ENCODE data around the gene SH3RF2.

DNA sequence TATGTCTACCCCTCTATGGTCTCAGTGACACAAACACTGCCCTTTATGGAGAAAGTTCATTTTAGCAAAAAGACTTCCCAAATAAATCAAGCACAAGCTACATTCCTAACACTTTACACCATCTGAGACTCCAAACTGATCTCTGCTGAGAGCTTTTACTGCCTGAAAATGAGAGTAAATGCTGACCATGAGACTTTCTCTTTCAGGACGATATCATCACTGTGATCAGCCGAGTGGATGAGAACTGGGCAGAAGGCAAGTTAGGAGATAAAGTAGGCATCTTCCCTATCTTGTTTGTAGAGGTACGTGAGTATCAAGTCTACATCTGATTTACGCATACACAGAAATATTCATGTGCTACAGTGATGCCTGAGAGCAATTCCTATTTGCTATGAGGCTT, 67.5 kb downstream of the SH3RF2 start:
- TF ChIP-seq, protein P1, sequence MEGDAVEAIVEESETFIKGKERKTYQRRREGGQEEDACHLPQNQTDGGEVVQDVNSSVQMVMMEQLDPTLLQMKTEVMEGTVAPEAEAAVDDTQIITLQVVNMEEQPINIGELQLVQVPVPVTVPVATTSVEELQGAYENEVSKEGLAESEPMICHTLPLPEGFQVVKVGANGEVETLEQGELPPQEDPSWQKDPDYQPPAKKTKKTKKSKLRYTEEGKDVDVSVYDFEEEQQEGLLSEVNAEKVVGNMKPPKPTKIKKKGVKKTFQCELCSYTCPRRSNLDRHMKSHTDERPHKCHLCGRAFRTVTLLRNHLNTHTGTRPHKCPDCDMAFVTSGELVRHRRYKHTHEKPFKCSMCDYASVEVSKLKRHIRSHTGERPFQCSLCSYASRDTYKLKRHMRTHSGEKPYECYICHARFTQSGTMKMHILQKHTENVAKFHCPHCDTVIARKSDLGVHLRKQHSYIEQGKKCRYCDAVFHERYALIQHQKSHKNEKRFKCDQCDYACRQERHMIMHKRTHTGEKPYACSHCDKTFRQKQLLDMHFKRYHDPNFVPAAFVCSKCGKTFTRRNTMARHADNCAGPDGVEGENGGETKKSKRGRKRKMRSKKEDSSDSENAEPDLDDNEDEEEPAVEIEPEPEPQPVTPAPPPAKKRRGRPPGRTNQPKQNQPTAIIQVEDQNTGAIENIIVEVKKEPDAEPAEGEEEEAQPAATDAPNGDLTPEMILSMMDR (IDR thresholded peaks at IDR 0.05), result no peak
- no peak for TF ChIP-seq POLR2A (IDR thresholded peaks at IDR 0.05)
- no peak for TF ChIP-seq EP300 (IDR thresholded peaks at IDR 0.05)

Data from ovary (tissue), 3 donors.